ENCODE results near the gene RADIL. TPM values are rescaled to one million over a fixed set of nuclear protein-coding genes. Genes with fewer than 3 reads are reported as not detected.

RADIL gene, protein sequence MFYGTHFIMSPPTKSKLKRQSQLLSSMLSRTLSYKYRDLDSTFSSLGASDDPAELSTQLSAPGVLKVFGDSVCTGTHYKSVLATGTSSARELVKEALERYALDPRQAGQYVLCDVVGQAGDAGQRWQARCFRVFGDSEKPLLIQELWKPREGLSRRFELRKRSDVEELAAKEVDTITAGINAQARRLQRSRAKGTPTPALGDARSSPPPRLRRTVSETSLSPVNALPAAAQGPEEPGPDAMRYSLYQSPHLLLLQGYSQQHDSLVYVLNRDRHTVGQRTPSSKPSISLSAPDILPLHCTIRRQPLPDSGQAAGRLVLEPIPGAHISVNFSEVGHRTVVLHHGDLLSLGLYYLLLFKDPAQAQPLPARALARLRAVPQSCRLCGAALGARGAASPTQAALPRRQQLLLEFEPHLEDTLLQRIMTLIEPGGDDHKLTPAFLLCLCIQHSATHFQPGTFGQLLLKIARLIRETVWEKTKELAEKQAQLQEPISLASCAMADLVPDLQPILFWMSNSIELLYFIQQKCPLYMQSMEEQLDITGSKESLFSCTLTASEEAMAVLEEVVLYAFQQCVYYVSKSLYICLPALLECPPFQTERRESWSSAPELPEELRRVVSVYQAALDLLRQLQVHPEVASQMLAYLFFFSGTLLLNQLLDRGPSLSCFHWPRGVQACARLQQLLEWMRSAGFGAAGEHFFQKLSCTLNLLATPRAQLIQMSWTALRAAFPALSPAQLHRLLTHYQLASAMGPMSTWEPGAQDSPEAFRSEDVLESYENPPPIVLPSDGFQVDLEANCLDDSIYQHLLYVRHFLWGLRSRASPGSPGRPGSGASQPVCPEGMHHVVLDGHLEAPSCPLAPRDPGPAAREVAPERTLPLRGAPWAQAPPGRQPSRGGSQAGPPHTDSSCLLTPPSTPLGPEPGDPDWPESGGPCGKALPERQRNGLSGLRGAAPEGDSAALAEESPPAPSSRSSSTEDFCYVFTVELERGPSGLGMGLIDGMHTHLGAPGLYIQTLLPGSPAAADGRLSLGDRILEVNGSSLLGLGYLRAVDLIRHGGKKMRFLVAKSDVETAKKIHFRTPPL
- 9.5 TPM for polyA plus RNA-seq (2012; ENCODE audit: insufficient read length, low read depth)

GRCh38 chr7:4883372-4884144 is at the start of gene RADIL:
Gene RADIL, minus strand, starts transcription at chr7:4883716. Its CDS starts 5,577 bp downstream, at chr7:4878139.
- TF ChIP-seq TAF1 (IDR thresholded peaks at IDR 0.05; ENCODE audit: borderline replicate concordance, insufficient read depth, low read length) = no peak
- no peak for TF ChIP-seq SIN3A (IDR thresholded peaks at IDR 0.05; ENCODE audit: borderline replicate concordance, insufficient read depth, low read length)
- TF ChIP-seq FOXP2 (optimal IDR thresholded peaks at IDR 0.05; ENCODE audit: borderline replicate concordance, extremely low read depth, extremely low read length, insufficient read depth) = no peak
- TF ChIP-seq, protein P1, sequence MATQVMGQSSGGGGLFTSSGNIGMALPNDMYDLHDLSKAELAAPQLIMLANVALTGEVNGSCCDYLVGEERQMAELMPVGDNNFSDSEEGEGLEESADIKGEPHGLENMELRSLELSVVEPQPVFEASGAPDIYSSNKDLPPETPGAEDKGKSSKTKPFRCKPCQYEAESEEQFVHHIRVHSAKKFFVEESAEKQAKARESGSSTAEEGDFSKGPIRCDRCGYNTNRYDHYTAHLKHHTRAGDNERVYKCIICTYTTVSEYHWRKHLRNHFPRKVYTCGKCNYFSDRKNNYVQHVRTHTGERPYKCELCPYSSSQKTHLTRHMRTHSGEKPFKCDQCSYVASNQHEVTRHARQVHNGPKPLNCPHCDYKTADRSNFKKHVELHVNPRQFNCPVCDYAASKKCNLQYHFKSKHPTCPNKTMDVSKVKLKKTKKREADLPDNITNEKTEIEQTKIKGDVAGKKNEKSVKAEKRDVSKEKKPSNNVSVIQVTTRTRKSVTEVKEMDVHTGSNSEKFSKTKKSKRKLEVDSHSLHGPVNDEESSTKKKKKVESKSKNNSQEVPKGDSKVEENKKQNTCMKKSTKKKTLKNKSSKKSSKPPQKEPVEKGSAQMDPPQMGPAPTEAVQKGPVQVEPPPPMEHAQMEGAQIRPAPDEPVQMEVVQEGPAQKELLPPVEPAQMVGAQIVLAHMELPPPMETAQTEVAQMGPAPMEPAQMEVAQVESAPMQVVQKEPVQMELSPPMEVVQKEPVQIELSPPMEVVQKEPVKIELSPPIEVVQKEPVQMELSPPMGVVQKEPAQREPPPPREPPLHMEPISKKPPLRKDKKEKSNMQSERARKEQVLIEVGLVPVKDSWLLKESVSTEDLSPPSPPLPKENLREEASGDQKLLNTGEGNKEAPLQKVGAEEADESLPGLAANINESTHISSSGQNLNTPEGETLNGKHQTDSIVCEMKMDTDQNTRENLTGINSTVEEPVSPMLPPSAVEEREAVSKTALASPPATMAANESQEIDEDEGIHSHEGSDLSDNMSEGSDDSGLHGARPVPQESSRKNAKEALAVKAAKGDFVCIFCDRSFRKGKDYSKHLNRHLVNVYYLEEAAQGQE (IDR thresholded peaks at IDR 0.05; ENCODE audit: insufficient read depth in 1 of 2, low read depth in 2 of 2, low read length in 2 of 2) = no peak
- no peak for TF ChIP-seq POLR2AphosphoS5 (IDR thresholded peaks at IDR 0.05; ENCODE audit: low read depth, low read length)

DNA sequence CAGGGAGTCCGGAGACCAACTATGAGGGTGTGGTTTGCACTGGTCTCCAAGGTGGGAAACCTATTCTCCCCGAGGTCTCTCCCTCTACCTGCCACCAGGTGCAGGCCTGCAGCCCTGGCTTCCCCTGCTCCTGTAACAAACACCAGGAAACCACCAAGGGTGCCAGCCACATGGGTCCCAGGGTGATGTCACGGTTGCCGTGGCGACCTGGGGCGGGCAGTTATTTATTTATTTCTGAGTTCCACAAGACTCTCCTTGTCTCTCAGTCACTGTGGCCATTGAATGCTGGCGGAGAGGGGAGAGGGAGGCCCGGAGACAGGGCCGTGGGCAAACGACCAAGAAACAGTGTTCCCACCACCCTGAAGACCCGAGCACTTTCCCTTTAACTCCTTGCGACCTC is 48.4 kb upstream of the RADIL start:
- TF ChIP-seq TAF1 (IDR thresholded peaks at IDR 0.05; ENCODE audit: borderline replicate concordance, insufficient read depth, low read length) (no peak), SIN3A (IDR thresholded peaks at IDR 0.05; ENCODE audit: borderline replicate concordance, insufficient read depth, low read length) (no peak), FOXP2 (optimal IDR thresholded peaks at IDR 0.05; ENCODE audit: borderline replicate concordance, extremely low read depth, extremely low read length, insufficient read depth) (no peak), POLR2AphosphoS5 (IDR thresholded peaks at IDR 0.05; ENCODE audit: low read depth, low read length) (no peak)
- TF ChIP-seq, protein P1 (IDR thresholded peaks at IDR 0.05; ENCODE audit: insufficient read depth in 1 of 2, low read depth in 2 of 2, low read length in 2 of 2) = no peak

DNA sequence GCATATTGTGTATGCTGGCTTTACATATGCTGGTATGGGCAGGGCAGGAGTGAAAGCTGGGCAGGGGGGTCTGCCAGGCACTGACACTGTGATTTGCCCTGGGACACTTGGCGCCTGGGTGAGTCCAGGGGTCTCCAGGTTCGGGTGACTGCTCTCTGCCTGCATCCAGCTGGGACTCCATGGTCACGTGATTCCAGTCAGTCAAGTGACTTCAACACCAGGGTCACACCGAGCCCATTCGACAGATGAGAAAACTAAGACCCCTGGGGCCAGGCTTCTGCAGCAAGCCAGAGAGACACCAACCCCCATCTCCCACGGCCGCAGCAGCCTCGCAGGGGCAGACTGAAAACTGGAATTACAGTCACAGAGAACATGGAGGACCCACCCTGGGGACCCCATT is 45.5 kb upstream of the RADIL start:
- TF ChIP-seq TAF1 (IDR thresholded peaks at IDR 0.05; ENCODE audit: borderline replicate concordance, insufficient read depth, low read length) = no peak
- TF ChIP-seq, protein P1 (IDR thresholded peaks at IDR 0.05; ENCODE audit: insufficient read depth in 1 of 2, low read depth in 2 of 2, low read length in 2 of 2) = no peak
- no peak for TF ChIP-seq POLR2AphosphoS5 (IDR thresholded peaks at IDR 0.05; ENCODE audit: low read depth, low read length)
- TF ChIP-seq FOXP2 (optimal IDR thresholded peaks at IDR 0.05; ENCODE audit: borderline replicate concordance, extremely low read depth, extremely low read length, insufficient read depth) = no peak
- TF ChIP-seq SIN3A (IDR thresholded peaks at IDR 0.05; ENCODE audit: borderline replicate concordance, insufficient read depth, low read length) = no peak

GRCh38 chr7:4928445-4928844 is 44.9 kb upstream of the RADIL start:
- TF ChIP-seq TAF1 (IDR thresholded peaks at IDR 0.05; ENCODE audit: borderline replicate concordance, insufficient read depth, low read length) (no peak), FOXP2 (optimal IDR thresholded peaks at IDR 0.05; ENCODE audit: borderline replicate concordance, extremely low read depth, extremely low read length, insufficient read depth) (no peak), POLR2AphosphoS5 (IDR thresholded peaks at IDR 0.05; ENCODE audit: low read depth, low read length) (no peak), SIN3A (IDR thresholded peaks at IDR 0.05; ENCODE audit: borderline replicate concordance, insufficient read depth, low read length) (no peak)
- TF ChIP-seq, protein P1 (IDR thresholded peaks at IDR 0.05; ENCODE audit: insufficient read depth in 1 of 2, low read depth in 2 of 2, low read length in 2 of 2) = no peak
